SHP77 treated with DMSO at 0.1 percent for 48 hours (cell line): Measurements from ENCODE around the gene SPAST.
"Not testable (repeated sequence)": the region's sequence is repeated elsewhere in the genome, so short reads cannot be mapped to it uniquely, and the experiment has no call there.

Experiments
- DNase-seq: peaks from one replicate; lab custom pipeline; 2025; lab: John Stamatoyannopoulos, UW

The SPAST gene

DNA sequence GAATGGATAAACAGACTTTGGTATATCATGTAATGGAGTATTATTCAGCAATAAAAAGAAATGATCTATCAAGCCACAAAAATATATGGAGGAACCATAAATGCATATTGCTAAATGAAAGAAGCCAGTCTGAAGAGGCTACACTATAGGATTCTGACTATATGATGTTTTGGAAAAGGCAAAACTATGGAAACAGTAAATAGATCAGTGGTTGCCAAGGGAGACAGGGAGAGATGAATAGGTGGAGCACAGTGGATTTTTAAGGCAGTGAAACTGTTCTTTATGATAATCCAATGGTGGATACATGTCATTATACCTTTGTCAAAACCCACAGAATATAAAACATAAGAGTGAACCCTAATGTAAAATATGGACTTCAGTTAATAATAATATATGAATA, 61.3 kb downstream of the SPAST start:
- no peak for DNase-seq

DNA sequence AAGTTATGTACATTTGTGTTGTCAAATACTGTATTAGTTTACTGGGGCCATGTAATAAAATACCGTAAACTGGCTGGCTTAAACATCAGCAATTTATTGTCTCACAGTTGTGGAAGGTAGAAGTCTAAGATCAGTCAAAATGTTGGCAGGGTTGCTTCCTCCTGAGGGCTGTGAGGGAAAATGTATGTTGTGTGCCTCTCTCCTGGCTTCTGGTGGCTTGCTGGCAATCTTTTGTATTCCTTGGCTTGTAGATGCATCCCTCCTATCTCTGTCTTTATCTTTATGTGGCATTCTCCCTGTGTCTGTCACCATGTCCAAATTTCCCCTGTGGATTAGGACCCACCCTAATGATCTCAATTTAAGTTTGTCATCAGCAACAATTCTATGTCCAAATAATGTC, 65.3 kb downstream of the SPAST start:
- DNase-seq: no peak

DNA sequence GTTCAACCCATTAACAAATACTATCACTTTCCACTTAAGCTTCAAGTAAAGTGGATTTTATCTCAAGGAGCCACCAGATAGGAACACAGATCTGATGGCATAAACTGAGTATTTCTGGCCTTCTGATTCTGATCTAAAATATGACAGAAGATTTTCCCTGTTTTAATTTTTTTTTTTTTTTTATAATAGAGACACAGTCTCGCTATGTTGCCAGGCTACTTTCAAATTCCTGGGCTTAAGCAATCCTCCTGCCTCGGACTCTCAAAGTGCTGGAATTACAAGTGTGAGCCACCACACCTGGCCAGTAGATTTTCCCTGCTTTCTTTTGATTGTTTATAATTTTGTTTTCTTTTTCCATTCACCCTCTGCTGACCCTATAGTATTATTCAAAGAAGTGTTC, 65.7 kb downstream of the SPAST start:
- no peak for DNase-seq

DNA sequence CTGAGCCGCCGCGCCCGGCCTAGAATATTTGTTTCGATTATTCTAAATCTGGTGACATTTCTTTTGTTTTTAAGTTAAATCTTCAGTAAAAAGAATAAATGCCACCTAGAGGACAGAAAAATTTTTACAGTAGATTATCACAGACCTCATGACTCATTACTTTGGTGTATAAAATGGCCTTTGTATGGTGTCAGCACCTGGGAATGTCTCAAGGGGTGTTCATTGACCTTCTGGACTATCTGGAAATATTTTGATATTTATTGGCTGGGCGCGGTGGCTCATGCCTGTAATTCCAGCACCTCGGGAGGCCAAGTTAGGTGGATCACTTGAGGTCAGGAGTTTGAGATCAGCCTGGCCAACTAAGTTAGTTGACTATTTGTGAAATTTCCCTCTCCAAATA, 72.1 kb downstream of the SPAST start:
- no peak for DNase-seq

DNA sequence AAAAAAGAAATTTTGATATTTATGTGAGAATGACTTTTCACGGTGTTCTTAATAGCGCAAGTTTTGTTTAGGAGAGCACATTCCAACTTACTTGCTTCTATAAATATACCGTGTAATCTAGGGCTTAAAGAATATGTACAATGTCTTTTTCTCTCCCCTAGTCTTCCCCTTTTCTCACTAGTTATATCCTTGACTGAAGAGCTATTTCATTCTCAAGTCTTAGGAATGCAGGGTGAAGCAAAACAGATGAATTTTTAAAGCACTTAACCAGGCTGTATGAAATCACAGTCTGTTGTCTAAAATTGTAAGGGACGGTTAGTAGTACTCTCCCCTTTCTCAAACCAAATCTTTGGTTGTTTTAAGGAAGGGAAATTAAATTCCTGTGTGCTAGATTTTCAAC, 72.7 kb downstream of the SPAST start:
- no peak for DNase-seq

DNA sequence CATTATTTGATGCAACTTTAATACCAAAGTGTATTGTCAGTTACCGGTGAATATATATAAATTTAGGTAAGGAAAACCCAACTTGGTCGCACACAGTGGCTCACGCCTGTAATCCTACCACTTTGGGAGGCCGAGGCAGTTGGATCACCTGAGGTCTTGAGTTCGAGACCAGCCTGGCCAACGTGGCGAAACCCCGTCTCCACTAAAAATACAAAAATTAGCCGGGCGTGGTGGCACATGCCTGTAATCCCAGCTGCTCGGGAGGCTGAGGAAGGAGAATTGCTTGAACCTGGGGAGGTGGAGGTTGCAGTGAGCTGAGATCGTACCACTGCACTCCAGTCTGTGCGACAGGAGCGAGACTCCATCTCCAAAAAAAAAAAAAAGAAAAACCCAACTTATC, 88.2 kb downstream of the SPAST start:
- DNase-seq: not testable (repeated sequence)

DNA sequence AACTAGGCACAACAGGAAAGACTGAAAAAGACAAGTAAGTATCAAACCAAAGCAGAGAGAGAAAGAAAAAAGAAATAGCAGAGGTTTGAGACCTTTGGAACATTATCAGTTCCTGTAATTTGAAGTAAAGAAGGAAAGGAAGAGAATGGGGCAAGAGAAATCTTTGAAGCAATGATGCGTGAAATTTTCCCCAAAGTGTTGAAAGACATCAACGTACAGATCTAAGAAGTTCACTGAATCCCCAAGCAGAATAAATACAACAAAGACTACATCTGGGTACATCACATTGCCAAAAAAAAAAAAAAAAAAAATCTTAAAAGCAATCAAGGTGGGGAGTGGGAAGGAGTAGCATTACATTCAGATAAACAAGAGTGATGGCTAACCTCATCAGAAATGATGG, 96.3 kb downstream of the SPAST start:
- DNase-seq: no peak

DNA sequence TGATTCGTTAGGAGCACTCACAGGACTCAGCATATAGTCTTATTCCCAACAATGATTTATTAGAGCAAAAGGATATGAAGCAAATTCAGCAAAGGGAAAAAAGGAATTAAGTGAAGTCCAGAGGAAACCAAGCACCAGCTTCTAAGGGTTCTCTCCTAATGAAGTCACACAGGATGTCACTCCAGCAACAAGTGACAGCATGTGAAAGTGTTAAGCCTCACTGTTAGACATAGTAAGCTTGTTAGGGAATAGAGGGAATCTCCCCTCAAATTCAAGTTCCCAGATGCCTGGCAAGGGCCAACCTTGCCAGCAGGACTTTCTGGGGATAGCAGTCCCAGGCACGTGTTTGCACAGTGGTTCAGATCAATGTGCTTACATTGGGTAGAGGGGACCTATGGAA, 97.9 kb downstream of the SPAST start:
- DNase-seq: no peak

DNA sequence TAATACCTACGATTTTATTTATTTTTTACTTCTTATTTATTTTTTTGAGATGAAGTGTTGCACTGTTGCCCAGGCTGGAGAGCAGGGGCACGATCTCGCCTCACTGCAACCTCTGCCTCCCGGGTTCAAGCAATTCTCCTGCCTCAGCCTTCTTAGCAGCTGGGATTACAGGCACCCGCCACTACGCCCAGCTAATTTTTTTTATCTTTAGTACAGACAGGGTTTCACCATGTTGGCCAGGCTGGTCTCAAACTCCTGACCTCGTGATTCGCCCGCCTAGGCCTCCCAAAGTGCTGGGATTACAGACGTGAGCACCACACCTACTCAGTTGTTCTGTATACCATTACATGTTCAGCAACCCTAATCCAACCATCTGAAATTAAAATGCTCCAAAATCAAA, 100.9 kb downstream of the SPAST start:
- DNase-seq: not testable (repeated sequence)

DNA sequence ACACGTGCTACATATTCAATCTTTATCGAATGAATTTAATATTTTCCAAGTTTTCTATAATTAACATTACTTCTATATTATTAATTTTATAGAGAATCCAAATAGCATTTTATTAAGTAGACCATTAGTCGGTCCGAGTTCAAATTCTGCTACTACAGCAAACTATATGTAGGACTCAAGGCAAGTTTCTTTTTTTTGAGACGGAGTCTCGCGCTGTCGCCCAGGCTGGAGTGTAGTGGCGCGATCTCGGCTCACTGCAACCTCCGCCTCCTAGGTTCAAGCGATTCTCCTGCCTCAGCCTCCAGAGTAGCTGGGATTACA, 101.6 kb downstream of the SPAST start:
- not testable (repeated sequence) for DNase-seq

DNA sequence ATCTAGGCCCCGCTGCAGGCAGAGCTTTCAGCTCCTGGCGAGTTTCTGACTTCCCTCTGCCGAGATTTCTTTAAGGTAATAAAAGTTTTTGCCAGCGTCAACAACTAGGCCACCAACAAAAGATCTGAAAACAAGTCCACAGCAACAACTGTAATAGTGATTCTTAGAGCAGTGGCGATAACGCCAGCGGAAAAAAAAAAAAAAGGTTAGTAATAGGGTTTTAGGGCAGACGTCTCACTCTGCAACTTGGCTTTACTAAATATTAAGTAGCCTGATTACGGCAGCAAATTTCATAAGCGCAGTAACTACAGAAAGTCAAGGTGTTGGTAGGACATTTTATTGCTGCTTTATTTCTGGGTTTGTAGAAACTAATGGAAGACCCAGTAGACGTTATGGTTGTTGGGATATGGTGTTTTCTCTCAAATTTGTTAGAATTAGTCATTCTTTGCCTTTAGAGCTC, 102.8 kb downstream of the SPAST start:
- no peak for DNase-seq

DNA sequence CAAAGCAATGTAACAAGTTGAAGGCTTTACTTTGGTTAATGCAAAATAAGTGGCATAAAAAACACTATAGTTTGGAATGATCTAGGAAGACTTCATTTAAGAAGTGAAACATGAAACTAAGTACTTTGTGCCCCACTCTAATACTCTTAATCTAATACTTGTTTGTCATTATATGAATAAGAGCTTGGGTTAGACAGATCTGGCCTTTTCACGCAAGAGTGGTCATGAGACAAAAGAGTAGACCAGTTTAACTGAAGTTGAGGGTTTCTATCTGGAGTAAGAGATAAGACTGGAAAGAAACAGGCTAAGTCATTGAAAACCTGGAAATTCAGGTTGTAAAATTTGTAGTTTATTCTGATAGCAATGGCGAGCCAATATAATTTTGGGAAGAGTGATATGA, 105.2 kb downstream of the SPAST start:
- DNase-seq: no peak

DNA sequence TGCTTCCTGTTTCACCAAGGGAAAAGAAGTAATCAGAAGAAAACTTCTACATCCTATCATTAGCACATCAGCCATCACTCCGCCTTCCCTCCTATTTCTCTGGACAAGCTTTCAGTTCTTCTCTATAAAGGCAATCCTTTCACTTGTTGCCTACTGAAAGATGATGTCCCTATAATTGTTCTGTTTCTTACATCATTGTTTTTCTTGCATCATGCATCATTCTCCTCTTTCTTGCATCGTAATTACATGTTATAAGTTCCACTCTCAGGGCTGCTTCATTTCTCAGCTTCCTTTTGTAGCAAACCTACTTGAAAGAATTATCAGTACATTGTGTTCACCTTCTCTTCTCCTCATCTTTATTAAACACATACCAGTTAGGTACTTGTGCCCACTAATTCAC, 109.5 kb downstream of the SPAST start:
- DNase-seq: no peak

DNA sequence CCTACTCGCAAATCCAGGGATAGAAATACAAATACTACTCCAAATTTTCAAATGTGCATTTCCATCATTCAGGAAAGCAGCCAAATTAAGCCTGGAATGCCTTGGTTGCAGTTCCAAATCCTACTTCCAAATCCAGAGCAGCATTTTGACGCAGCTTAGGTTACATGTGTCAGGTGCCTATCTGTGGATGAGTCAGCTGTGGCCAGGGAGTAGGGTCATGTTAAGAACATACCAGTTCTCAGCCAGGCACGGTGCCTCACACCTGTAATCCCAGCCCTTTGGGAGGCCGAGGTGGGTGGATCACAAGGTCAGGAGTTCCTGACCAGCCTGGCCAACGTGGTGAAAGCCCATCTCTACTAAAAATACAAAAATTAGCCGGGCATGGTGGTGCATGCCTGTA, 119.3 kb downstream of the SPAST start:
- DNase-seq: no peak

DNA sequence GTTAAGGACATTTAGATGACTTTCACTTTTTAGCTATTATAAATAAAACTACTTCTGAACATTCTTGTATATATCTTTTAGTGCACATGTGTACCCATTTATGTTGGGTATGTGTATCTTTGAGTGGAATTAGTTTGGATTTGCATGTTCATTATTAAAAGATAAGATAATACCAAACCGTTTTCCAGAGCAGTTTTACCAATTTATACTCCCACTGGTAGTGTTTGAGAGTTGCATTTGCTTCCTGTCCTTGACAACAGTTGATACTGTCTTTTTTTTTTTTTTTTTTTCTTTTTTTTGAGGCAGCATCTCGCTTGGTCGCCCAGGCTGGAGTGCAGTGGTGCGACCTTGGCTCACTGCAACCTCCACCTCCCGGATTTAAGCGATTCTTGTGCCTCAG, 125.7 kb downstream of the SPAST start:
- DNase-seq: no peak

DNA sequence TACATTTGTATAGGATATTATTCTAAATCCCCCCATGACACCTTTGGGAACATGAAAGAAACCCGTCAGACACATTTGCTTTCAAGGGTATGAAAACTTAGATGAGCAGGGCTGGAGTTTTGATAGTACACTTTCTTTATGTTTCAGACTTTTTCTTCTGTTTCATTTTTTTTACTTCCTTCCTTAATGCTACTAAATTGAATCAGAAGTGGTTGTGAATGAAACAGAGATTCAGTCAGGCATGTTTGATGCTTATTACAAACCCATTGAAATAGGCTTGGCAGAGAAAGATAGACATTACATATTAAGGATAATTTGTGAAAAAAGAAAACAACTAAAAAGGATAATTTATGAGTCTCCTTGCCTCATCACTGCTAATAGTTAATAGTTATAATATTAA, 129.1 kb downstream of the SPAST start:
- DNase-seq: no peak

DNA sequence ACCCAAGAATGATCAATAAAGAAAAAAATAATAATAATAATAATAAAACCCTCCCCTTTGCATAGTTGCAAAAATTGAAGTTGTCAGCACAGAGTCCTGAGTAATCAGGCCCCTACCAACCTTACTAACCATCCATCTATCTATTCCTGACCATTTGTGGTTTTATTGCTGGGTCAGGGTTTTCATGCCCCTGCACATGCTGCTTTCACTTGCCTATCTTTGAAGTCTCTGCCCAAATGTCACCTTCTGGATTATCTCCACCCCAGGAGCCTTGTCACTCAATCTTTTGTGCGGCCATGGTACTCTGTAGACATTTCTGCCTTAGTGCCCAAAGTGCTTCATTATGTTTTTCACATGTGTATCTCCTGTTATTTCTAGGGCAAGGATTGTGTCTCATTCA, 137.5 kb downstream of the SPAST start:
- DNase-seq: no peak

DNA sequence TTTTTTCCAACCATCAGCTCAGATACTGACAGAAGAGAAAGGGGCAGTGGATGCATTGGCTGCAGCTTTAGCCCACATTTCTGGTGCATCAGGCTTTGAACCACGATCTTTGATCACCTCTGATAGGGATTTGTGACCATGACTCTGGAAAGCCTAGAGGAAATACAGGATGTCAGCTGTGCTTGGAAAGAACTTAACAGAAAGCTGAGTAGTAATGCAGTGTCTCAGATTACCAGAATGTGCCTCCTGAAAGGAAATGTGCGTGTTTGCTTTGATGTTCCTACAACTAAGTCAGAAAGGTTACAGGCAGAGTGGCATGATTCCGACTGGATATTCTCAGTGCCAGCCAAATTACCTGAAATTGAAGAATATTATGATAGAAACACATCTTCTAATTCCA, 140.1 kb downstream of the SPAST start:
- not testable (repeated sequence) for DNase-seq
